ENCODE results near the gene COQ8A.

DNA sequence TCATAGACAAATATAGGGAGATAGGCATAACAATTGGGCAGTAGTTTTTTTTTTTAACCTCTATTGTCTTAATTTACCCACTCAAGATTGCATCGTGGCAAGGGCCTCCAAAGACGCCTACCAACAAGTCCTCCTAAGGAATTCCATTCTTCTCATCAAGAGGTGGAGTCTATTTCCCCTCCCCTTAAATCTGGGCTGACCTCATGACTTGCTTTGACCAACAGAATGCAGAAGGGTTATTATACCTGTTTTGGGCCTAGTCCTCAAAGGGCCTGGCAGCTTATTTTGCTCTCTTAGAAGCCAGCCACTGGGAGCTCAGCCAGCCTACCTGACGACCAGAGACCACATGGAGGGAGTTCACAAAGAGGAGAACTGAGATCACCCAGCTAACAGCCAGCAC lies 92.3 kb downstream of the COQ8A start:
- TF ChIP-seq, protein P1, sequence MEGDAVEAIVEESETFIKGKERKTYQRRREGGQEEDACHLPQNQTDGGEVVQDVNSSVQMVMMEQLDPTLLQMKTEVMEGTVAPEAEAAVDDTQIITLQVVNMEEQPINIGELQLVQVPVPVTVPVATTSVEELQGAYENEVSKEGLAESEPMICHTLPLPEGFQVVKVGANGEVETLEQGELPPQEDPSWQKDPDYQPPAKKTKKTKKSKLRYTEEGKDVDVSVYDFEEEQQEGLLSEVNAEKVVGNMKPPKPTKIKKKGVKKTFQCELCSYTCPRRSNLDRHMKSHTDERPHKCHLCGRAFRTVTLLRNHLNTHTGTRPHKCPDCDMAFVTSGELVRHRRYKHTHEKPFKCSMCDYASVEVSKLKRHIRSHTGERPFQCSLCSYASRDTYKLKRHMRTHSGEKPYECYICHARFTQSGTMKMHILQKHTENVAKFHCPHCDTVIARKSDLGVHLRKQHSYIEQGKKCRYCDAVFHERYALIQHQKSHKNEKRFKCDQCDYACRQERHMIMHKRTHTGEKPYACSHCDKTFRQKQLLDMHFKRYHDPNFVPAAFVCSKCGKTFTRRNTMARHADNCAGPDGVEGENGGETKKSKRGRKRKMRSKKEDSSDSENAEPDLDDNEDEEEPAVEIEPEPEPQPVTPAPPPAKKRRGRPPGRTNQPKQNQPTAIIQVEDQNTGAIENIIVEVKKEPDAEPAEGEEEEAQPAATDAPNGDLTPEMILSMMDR (IDR thresholded peaks at IDR 0.05; ENCODE audit: poor library complexity), result no peak
- TF ChIP-seq EZH2 (IDR thresholded peaks at IDR 0.05; ENCODE audit: borderline replicate concordance) (no peak), EZH2phosphoT487 (IDR thresholded peaks at IDR 0.05; ENCODE audit: low read depth, severe bottlenecking, unreplicated experiment) (no peak)

Measured in hepatocyte (in vitro differentiated cells).